Subcutaneous adipose tissue (tissue), 4 donors: ENCODE measurements around the gene B4GALNT3. TPM values are rescaled to one million over a fixed set of nuclear protein-coding genes. Genes with fewer than 3 reads are reported as not detected.

Experiments
- CTCF ChIP-seq: fragments of 450-650 bp; IDR thresholded peaks from one replicate; pipeline ENCODE4 v1.5.1; 2016; ENCODE audit warnings: low read depth, mild to moderate bottlenecking, control low read depth, antibody characterized with exemption, moderate library complexity
- total RNA-seq, 4 donors: library from RNA; depleted of rRNA; stranded (reverse); fragments of >200 nt; gene quantifications; one replicate each; pipeline ENCODE4 v1.1.0, GENCODE V29; 2016

The B4GALNT3 gene
- total RNA-seq, 4 donors from 2014 or later, result 0.16 to 0.22 (median 0.17) TPM; not detected in 1

GRCh38 chr12:597926-598568 is 138.3 kb downstream of the B4GALNT3 start:
- no peak for TF ChIP-seq CTCF

- no peak for TF ChIP-seq CTCF
Measured at GRCh38 chr12:599756-600155, 140.0 kb downstream of the B4GALNT3 start.

- TF ChIP-seq CTCF, result no peak
Measured at GRCh38 chr12:601976-602699, 142.4 kb downstream of the B4GALNT3 start.

GRCh38 chr12:602700-603068 is 142.9 kb downstream of the B4GALNT3 start:
- TF ChIP-seq CTCF, result no peak

- no peak for TF ChIP-seq CTCF
Measured at GRCh38 chr12:604956-605355, 145.2 kb downstream of the B4GALNT3 start.

GRCh38 chr12:607541-608001 is 147.8 kb downstream of the B4GALNT3 start:
- TF ChIP-seq CTCF, result no peak

- TF ChIP-seq CTCF, result no peak
Measured at GRCh38 chr12:608413-608812, 148.7 kb downstream of the B4GALNT3 start.
